Ecto neural progenitor cell (in vitro differentiated cells): ENCODE data around the gene SRMS.
"Not testable (repeated sequence)": the region's sequence is repeated elsewhere in the genome, so short reads cannot be mapped to it uniquely, and the experiment has no call there.

Experiments used
- DNase-seq: peaks from one replicate; pipeline ENCODE4 v3.0.0-alpha.2; 2018; ENCODE audit warnings: low spot score

The SRMS gene

DNA sequence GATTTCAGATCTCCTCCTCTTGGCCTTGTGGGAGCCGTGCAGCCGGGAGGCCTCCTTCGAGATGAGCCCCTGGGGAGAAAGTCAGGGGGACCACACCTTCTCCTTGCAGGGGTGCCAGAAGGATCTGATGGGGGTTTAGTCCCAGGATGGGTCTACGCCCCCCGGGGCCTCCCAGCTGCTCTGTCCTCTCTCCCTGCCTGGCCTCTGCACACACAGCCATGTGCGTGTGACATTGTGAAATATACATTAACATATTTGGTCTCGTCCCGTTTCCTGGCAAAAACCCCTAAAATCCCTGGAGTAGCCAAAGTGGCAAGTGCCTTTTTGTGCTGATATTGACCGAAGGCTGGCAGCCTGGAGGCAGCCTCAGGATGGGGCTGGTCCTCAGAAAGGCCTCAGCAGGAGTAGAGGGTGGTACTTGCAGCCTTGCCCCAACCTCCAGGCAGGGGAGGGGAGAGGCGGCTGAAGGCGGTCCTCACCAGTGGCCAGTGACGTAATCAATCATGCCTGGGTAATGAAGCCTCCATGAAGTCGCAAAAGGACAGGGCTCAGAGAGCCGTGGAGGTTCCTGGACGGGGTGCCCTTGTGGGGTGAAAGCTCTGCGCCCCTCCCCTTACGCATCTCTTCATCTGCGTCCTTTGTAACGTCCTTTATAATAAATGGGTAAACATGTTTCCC is 31.6 kb upstream of the SRMS start:
- no peak for DNase-seq

DNA sequence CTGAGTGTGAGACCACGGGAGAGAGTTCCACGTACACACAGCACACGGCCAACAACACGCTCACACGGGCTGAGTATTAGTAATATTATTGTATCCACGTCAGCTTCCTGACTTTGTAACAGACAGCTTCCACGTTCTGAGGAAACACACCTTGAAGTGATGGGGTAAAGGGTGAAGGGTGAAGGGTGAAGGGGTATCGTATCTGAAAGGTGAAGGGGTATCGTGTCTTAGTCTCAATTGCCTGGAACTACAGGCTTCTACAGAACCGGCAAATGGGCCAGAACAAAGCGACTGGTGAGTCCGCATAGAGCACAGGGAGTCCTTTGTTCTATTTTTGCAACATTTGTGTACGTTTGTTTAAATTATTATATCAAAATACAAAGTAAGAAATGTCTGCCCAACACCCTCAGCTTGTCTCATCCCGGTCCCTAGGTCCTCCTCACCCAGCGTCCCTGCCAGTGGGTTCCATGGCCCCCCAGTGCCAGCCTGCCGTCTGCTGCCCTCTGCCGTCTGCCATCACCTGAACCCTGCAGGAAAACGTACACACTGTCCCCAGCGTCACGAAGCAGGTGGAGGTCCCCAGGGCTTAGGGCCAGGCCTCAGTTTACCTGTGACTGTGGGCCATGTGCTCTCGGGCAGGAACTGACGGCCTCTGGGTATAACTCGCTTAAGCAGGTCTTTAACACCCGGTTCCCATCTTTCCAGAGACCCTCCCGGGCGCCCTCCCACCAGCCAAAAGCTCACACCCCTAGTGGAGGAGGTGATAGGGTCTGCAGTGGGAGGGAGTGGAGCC is 30.9 kb upstream of the SRMS start:
- DNase-seq: no peak

DNA sequence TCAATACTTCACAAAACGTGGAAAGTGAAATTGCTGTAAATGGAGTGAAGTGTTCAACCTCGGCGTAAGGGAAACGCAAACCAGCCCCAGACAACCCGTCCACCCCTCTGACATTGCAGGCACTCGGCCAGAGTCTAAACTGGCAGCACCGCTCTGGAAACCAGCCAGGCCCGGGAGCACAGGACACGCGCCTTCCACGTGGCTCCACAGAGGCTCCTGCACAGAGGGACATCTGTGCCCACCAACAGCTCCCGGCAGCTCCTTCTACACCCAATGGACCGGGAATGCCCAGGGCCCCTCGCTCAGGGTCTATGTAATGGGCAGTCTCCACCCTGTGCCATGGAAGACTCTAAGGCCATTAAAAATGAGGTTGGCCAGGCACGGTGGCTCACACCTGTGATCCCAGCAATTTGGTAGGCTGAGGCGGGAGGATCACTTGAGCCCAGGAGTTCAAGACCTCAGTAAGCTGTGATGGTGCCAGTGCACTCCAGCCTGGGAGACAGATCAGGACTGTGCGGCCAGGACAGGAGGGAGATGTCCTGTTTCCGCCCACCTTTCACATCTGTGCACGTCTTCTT is 29.9 kb upstream of the SRMS start:
- no peak for DNase-seq

DNA sequence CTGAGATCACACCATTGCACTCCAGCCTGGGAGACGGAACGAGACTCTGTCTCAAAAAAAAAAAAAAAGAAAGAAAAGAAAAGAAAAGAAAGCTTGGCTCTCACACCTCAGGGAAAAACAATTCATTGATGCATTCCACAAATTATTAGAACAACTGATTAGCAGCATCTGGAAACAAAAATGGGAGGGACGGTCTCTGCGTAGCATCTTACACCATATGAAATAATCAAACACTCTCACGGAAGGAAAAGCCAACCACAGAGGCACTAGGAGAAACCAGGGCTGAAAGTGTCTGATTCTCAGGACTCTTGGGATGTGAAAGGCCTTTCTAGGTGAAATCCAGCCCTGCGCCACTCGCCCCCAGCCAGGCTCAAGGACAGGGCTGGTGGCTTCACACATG is 28.8 kb upstream of the SRMS start:
- DNase-seq: no peak

DNA sequence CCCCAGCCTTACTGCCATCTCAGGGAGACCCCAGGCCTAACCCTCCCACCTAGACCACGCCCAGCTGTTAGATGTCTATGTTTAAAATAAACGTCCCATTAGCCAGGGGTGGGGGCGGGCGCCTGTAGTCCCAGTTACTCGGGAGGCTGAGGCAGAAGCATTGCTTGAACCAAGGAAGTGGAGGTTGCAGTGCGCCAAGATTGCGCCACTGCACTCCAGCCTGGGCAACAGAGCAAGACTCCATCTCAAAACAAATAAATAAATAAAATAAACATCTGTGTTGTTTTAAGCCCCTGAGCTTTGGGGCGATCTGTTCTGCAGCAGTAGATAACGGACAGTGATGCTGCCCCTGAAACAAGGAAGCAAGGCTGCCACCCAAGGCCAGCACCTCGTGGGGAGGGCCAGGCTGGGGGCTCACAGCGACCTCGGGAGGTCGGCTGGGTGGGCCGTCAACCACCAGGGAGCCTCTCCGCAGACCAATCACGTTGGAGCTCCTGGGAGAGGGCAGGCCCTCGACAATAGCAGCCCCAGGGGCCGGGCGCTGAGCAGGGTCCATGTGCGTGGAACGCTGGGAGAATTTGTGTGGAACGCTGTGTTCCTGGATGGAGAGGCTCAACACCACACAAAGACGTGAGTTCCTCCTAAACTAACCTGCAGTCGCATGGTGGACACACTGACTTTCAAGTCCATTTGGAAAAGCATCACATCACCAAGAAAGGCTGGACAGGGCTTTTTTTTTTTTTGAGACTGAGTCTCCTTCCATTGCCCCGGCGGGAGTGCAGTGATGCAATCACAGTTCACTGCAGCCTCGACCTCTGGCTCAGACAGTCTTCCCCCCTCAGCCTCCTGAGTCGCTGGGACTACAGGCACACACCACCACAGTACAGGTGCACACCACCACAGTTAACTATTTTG is 27.5 kb upstream of the SRMS start:
- DNase-seq: no peak

DNA sequence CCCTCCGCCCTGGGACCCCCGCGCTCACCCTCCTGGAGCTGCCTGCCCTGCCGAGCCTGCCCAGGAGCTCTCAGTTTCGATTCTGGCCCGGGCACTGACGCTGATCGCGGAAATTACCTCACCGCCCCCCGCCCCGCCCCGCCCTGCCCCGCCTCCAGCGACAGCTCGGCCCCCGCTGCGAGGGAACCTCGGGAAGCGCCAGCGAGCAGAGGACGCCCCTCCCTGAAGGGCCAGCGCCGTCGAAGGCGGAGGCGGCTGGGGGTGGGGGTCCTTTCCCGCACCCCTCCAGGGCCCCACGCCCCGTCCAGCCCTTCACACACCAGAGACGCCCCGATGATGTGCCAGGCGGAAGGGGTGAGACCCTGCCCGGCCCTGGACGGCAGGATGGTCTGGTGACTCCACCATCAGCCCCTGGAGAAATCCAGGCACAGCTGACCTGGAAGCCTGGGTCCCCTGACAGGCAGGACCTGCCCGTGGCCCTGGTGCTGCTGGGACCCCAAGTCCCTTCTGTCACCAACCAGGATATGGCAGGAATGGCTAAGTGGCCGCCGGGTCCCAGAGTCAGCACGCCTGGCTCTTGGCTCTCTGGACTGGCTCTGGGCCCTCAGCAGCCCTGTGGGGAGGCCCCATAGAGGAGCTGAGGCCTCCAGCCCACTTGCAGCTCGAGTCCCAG is 26.7 kb upstream of the SRMS start, which contains the start of gene HELZ2:
HELZ2 (minus strand) TSS at position 84 of the 673 bp plus-strand sequence. CDS start 1,854 bp downstream, outside the sequence.
- DNase-seq: peak; percentile 83

DNA sequence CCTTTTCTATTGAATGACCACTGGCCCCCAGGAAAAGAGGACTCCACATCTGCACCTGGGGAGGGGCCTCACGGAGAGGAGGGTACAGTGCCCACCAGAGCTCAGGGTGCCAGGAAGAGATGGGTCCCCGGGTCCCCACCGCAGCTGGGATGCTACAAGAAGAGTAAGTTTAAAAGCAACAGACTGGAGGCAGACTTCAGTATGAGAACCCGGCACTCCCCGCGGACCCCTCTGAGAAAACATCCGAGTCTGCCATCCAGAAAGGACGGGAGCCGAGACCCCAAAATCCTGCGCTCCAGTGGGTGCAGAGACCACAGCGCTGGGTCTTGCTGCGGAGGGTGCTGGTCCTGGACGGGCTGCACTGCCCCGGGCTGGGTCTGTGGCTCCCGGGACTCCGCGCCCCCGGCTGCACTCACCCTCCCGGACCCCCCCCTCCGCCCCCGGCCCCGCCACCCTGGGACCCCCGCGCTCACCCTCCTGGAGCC is 26.1 kb upstream of the SRMS start:
- DNase-seq: no peak

DNA sequence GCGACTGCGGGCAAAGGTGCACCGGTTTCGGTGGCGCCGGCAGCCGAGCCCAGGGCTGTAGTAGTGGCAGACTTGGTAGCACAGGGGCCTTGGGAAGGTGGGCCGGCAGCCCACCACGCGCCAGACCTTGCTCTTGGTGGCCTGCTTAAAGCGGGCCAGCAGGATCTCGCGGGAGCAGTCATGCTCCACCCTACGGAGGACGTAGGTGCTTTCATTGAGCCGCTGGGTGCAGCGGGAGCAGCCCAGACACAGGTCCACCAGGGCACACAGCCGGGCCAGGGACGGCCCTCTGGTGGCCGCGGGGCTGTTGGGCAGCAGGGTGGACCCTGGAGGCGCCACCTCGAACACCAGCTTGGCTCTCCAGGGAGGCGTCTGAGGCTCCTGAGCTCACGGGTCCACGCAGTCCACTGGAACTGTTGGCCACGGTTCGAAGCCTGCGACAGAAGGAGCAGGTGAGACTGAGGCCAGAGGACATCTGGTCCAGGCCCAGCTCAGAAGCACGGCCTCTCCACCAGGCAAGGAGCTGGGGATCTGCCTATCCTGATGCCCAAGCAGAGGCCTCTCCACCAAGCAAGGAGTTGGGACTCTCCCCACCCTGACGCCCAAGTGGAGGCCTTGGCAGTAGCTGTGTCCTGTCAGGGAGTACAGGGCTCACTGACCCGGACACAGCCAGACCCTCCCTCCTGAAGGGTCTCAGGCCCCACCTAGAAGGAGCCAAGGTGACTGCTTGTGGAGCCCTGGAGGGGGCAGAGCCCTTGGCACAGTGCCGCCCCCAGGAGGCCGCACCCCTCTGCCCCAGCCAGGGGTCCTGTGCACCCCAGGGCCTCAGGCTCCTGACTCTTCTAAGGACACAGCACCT is 25.5 kb upstream of the SRMS start:
- DNase-seq: peak; percentile 57

DNA sequence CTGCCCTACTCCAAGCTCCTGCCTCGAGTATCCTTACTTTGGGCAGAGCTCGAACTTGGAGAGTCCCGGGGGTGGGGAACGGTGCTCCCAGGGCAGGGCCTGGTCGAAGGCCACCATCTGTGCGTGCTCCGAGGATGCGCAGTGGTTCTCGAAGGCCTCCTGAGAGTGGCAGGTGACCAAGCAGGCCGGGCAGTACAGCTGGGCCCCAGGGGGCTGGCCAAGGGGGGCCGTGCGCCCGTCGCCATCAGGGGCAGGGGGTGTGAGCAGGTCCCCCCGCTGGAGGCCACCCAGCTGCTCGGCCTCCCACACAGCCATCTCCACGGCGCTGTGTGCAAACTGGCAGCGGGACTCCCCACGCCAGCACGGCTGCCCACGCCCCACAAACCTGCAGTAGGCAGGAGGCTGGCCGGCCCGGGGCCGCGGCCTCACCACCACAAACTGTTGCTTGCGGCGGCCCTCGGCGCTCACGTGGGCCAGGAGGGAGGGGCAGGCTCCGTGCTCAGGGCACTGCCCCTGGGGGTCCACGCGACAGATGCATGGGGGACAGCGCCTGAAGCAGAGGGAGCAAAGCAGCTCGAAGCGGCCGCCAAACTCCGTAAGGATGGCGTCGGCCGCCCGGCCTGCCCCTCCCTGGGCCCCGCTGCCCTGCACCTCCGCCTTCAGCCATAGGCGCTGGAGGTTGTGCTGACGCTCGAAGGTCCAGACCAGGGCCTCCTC is 24.7 kb upstream of the SRMS start:
- no peak for DNase-seq

DNA sequence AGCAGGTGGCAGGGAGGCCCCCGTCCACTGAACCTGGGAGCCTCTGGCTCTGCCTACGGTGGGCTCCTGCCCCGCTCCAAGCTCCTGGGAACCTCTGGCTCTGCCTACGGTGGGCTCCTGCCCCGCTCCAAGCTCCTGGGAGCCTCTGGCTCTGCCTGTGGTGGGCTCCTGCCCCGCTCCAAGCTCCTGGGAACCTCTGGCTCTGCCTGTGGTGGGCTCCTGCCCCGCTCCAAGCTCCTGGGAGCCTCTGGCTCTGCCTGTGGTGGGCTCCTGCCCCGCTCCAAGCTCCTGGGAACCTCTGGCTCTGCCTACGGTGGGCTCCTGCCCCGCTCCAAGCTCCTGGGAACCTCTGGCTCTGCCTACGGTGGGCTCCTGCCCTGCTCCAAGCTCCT is 23.5 kb upstream of the SRMS start:
- DNase-seq: not testable (repeated sequence)

DNA sequence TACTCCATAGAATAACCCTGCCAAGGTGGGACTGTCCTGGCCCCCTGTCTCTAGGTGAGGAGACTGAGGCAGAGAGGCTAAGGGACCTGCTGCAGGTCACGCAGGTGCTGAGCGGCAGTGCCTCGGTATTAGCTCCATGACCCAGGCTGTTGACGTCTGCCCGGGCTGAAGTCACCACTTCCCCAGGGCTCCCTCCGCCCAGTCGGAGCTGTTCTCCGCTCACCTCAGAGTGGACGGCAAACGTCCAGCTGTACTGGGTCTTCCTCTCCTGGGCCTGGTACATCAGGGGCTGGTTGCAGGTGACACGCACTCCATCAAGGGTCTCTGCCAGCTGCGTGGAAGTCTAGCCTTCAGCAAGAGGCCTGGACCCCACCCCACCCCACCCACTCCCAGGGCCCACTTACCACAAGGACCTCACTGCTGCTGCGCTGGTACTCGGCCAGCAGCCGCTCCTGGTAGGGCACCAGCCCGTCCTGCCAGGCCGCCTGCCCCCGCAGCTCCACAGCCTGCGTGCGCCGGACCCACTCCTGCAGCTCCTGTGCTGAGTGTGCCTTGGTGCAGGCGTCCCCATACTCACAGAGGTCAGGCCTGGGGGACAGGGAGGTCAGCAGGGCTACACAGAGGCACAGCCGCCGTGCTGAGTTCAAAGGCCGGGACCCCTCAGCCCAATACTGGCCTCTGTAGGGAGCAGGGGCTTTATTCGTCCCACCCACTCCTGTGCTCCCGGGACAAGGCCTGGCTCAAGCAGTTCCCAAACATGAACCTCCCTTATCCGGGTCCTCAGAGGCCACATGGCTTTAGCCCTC is 22.9 kb upstream of the SRMS start:
- DNase-seq: no peak

DNA sequence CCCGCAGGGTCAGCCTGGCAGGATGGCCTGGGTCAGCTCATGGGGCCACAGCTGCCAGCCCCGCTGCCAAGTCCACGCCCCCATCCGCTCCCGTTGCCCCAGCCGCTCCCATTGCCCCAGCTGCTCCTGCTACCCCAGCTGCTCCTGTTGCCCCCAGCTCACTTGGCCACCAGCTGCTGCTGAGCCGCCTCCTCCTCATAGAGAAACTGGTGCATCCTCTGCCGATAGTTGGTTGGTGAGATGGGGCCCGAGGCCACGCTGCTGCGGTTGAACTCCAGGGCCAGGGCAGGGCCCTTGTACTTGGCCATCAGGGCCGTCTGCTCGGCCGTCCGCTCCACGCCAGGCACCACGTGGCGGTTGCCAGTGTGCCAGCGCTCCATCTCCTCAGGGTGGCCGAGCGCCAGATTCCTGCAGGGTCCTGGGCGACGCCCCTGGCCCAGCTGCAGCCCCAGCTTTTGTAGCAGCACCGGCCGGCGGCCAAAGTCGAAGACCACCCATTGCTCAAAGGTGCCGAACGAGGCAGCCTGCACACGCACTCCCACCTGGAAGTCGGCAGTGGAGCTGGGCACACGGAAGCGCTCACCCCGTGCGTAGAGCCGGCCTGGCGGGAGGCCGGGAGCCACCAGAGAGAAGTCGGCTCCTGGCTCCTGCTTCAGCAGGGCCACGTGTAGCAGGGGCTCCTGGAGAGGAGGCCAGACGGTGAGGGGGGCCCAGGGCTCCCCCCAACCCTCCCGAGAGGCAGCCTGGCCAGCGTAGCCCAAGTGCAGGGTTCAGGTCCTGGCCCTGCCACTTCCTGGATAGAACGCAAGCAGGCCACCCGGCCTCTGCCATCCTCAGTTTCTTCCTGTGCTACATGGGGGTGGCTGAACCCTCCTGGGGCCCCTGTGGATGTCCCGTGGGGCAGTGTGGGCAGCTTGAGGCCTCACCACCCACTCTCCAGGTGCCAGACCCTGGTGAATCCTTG is 21.7 kb upstream of the SRMS start:
- no peak for DNase-seq

DNA sequence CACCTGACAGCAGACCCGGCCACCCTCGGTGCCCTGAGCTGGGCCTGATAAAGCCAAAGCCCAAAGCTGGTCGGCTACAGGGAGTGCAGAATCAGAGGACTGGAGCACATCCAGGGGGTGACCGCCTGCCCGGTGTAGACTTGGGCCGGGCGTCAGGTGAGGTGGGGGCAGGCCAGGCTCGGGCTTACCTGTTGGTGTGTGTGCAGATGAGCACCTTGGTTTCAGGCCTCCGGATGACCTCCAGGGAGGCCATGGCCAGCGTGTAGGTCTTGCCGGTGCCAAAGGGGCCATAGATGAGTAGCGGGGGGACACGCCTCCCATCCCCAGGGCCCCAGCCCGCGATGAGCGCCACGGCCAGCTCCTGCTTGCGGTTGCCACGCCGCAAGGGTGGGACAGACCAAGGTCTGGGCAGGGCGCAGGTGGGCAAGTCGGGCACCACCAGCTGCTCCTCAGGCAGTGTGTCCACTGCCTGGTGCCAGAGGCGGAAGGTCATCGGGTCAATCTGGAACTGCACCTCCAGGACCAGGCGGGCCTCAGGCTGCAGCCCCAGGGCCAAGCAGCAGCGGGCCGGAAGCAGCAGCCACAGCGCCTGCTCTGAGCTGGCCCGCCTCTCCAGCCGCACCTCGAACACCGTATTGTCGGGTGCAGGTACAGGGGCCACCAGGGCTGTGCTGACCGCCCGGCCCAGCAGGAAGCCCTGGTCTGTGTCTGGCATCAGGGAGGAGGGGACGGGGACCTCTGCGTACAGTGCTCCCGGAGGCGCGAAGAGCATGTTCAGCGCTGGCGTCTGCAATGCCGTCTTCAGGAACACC is 20.8 kb upstream of the SRMS start:
- no peak for DNase-seq

DNA sequence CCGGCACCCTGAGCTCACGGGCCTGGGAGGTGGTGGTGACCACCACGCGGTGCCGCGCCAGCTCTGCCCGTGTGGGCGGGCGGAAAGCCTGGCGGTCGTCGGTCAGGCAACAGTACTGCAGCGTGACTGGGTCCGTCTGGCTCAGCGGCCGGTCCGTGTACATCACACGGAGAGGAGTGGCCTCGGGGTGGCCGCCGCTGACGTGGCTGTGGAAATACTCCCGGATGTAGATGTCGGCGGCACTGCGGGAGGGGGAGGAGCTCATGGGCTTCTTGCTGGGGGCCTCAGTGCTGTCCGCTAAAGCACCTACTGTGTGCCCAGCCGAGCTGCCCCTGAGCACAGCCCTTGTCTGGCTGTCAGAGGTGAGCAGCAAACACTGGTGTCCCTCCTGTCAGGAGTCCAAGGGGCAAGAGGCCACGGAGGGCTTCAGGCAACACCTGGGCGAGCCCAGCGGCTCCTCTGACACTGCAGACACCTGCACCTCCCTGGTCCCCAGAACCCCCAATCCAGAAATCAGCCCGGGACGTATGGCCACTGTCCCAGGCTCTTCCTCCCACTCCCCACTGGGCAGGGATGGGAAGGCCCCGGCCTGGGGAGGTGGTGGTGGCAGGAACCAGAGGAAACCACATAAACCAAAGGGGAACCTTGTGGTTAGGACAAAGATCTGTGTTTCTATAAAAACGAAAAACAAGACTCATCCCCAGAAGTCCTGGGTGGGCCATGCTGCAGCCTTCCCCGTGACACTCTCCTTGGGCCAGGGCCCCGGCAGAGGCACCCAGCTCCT is 20.0 kb upstream of the SRMS start:
- DNase-seq: no peak

DNA sequence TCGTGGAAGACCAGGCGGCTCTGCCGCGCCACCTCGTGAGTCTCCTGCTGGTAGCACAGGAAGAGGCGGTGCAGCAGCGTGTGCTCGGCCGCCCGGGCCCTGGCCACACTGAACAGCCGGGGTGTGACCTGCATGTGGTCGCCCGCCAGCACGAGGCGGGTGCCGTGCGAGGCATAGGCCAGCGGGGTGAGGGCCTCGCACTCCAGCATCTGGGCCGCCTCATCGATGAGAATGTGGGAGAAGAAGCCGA is 19.5 kb upstream of the SRMS start:
- DNase-seq: no peak

DNA sequence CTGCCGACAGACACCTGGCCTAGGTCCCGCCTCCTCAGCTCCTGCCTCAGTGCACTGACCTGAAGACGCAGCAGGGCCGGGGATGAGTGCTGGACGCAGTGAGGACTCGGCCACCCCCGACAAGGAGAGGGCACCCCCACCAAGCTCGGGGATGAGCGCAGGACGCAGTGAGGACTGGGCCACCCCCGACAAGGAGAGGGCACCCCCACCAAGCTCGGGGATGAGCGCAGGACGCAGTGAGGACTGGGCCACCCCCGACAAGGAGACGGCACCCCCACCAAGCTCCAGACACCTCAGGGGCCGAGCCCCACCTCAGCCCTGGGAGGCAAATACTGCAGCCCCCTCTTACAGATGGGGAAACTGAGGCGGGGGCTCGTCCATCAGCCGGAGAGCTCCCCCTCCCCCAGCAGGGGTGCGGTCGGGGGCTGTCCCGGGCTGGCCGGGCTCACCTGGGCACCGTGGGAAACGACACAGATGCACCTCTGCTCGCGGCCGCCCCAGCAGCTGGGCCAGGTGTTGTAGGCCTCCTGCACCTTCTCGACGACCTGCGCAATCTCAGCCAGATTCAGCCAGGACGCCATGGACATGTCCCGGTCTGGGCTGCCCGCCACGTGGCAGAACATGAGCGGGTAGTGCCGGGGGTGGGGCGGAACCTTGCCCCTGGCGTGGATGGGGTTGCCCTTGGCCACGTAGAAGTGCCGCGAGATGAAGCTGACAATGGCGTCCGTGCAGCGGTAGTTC is 19.0 kb upstream of the SRMS start:
- DNase-seq: no peak
